Keratinocyte (primary cell): Measurements from ENCODE around the gene ABR. TPM values are rescaled to one million over a fixed set of nuclear protein-coding genes. Genes with fewer than 3 reads are reported as not detected.

Experiments used
- DNase-seq: peaks from one replicate; pipeline ENCODE4 v3.0.0-alpha.2; 2011; ENCODE audit warnings: low read depth, missing footprints, low spot score
- FAIRE-seq: peaks from 2 replicates; lab custom pipeline; 2011; peaks lifted over from hg19 to GRCh38; lab: Jason Lieb, UNC
- H2AFZ ChIP-seq: 2 replicates; pipeline ENCODE4 v1.6.0; 2012; ENCODE audit warnings: low read length, control low read depth, inconsistent platforms; ENCODE audit not compliant: control insufficient read depth
- H3K27ac ChIP-seq: 2 replicates; pipeline ENCODE4 v1.5.1; 2011; ENCODE audit warnings: low read length; ENCODE audit not compliant: control insufficient read depth, insufficient read depth
- H3K27me3 ChIP-seq: 3 replicates; pipeline ENCODE4 v1.6.0; 2011; ENCODE audit warnings: low read length; ENCODE audit not compliant: control insufficient read depth, insufficient read depth; ENCODE audit errors: extremely low read depth
- H3K36me3 ChIP-seq, 2 experiments: 2 replicates in 1 of 2; 3 replicates in 1 of 2; pipeline ENCODE4 v1.5.1; 2011; ENCODE audit warnings: low read length in 2 of 2, mild to moderate bottlenecking in 1 of 2; ENCODE audit not compliant: control insufficient read depth in 2 of 2, insufficient read depth in 2 of 2; ENCODE audit errors: extremely low read depth in 1 of 2
- H3K4me1 ChIP-seq: 3 replicates; pipeline ENCODE4 v1.5.1; 2011; ENCODE audit warnings: low read length; ENCODE audit not compliant: control insufficient read depth, insufficient read depth; ENCODE audit errors: extremely low read depth
- H3K4me2 ChIP-seq: 3 replicates; pipeline ENCODE4 v1.6.0; 2011; ENCODE audit warnings: low read depth, low read length; ENCODE audit not compliant: control insufficient read depth, insufficient read depth; ENCODE audit errors: extremely low read depth
- H3K4me3 ChIP-seq, 3 experiments: fragments of 200-600 bp in 1 of 3; sonication (generic) in 1 of 3; 2 replicates in 2 of 3; 3 replicates in 1 of 3; pipeline ENCODE4 v1.5.1; 2011 to 2016; ENCODE audit warnings: low read length in 3 of 3, mild to moderate bottlenecking in 3 of 3, control low read depth in 2 of 3, inconsistent platforms in 1 of 3, low read depth in 1 of 3, mixed read lengths in 1 of 3, mixed run types in 1 of 3, moderate library complexity in 1 of 3; ENCODE audit not compliant: control insufficient read depth in 2 of 3, insufficient read depth in 2 of 3; ENCODE audit errors: extremely low read depth in 1 of 3
- H3K79me2 ChIP-seq: 2 replicates; pipeline ENCODE4 v1.6.0; 2012; ENCODE audit warnings: low read length; ENCODE audit not compliant: control insufficient read depth, insufficient read depth
- H3K9ac ChIP-seq: 3 replicates; pipeline ENCODE4 v1.6.0; 2011; ENCODE audit warnings: low read length; ENCODE audit not compliant: control insufficient read depth, insufficient read depth; ENCODE audit errors: extremely low read depth
- H3K9me1 ChIP-seq: 3 replicates; pipeline ENCODE4 v1.6.0; 2011; ENCODE audit warnings: low read length; ENCODE audit not compliant: control insufficient read depth, insufficient read depth; ENCODE audit errors: extremely low read depth
- H3K9me3 ChIP-seq: 2 replicates; pipeline ENCODE4 v1.5.1; 2012; ENCODE audit warnings: low read depth, low read length; ENCODE audit not compliant: control insufficient read depth
- H4K20me1 ChIP-seq: 3 replicates; pipeline ENCODE4 v1.6.0; 2011; ENCODE audit warnings: low read length; ENCODE audit not compliant: control insufficient read depth, insufficient read depth; ENCODE audit errors: extremely low read depth
- EZH2 ChIP-seq: IDR thresholded peaks from one replicate; pipeline ENCODE4 v1.6.1; 2012; ENCODE audit warnings: inconsistent platforms, mild to moderate bottlenecking, low read length, moderate library complexity
- dilution Hi-C: fragments of 300-500 bp; cut with MboI; formaldehyde crosslinking; loops from one replicate; pipeline ENCODE4 v1.7.0; 2020; ENCODE audit warnings: low sequenced_read_pairs; ENCODE audit not compliant: extremely low pct_ligation_motif_present
- polyA plus RNA-seq, 5 experiments: library from polyadenylated mRNA; depleted of rRNA in 3 of 5; stranded (reverse) in 3 of 5; stranded (forward) in 1 of 5; unstranded in 1 of 5; fragments of >200 nt; gene quantifications; 1 replicate in 1 of 5; 2 replicates in 3 of 5; 3 replicates in 1 of 5; pipeline versions ENCODE4 v1.2.1 to v1.2.3, GENCODE V29; 2011 to 2012; ENCODE audit warnings: missing spikeins in 2 of 5, low read depth in 1 of 5, low replicate concordance in 1 of 5
- TF ChIP-seq, protein P1 (sequence below), 3 experiments: IDR thresholded peaks in 1 of 3; conservative IDR thresholded peaks in 1 of 3; optimal IDR thresholded peaks in 1 of 3; 2 replicates in 2 of 3; 3 replicates in 1 of 3; pipeline versions ENCODE3 to v1.5.1; 2011; ENCODE audit warnings: low read length in 3 of 3, mild to moderate bottlenecking in 3 of 3, moderate library complexity in 2 of 3, control low read depth in 1 of 3, inconsistent platforms in 1 of 3; ENCODE audit not compliant: insufficient read depth in 2 of 3; ENCODE audit errors: extremely low read depth in 1 of 3

Gene ABR
- polyA plus RNA-seq, 1 donor (not counting 4 experiments of a cell fraction or from before 2014, with no cell fraction given), result 17.3 TPM

DNA sequence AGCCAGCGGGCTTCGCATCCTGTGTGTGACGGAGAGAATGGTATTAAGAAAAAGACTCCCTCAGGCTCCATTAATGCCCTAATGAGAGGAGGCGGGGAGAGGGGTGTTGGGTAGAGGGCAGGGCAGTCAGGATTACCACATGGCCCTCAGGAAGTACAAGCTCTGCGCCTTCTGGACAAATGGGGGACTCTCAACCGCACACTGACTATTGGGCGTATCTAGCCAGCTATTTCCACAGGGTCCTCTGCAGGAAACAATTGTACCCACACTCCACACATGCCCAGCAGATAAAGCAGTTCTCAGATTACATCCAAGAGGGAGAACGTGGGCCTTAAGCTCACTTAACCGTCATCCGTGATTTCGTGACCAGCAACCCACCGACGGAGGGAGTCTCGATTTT is 214.9 kb downstream of the ABR start:
- Histone ChIP-seq H3K27me3 (no peaks in the 10 kb centered on the region), H3K4me2 (no peak overlapping the region), H3K9me1 (peaks cover 6% of the 10 kb centered on the region), H3K79me2 (peaks cover 97% of the 10 kb centered on the region), H3K9ac (no peak overlapping the region), H3K4me3 (no peak overlapping the region), H3K9me3 (no peaks in the 10 kb centered on the region), H3K4me1 (peaks cover 2% of the 10 kb centered on the region), H2AFZ (no peak overlapping the region), H3K36me3 (peaks cover 10 to 14% of the 10 kb centered on the region in 2 experiments), H4K20me1 (peaks cover 13% of the 10 kb centered on the region), H3K27ac (no peak overlapping the region)
- TF ChIP-seq, protein P1, sequence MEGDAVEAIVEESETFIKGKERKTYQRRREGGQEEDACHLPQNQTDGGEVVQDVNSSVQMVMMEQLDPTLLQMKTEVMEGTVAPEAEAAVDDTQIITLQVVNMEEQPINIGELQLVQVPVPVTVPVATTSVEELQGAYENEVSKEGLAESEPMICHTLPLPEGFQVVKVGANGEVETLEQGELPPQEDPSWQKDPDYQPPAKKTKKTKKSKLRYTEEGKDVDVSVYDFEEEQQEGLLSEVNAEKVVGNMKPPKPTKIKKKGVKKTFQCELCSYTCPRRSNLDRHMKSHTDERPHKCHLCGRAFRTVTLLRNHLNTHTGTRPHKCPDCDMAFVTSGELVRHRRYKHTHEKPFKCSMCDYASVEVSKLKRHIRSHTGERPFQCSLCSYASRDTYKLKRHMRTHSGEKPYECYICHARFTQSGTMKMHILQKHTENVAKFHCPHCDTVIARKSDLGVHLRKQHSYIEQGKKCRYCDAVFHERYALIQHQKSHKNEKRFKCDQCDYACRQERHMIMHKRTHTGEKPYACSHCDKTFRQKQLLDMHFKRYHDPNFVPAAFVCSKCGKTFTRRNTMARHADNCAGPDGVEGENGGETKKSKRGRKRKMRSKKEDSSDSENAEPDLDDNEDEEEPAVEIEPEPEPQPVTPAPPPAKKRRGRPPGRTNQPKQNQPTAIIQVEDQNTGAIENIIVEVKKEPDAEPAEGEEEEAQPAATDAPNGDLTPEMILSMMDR (optimal IDR thresholded peaks at IDR 0.05 in 1 of 3, IDR thresholded peaks at IDR 0.05 in 1 of 3, conservative IDR thresholded peaks at IDR 0.05 in 1 of 3; ENCODE audit: extremely low read depth in 1 of 3, insufficient read depth in 2 of 3, low read length in 3 of 3), result no peak
- no peak for TF ChIP-seq EZH2
- dilution Hi-C loops, result no loop called here
- DNase-seq, result no peak
- FAIRE-seq, result no peak

DNA sequence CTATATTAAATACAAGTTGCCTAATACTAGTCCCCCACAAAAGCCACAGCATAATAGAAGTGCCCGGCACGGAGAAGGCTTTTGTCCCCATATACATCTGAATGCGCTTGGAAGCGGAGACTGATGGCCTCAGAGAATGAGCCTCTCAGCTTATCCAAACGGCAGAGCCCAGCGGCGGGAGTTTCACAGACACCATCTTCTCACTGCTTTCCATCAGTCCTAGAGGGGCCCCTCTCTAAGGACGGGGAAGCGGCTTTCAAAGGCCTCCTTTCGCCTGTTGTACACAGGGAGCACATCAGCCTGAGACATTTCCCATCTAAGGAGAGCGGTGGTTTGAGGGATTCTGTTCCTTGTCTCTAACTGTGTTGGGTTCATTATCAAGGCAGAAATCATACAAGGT is 217.1 kb downstream of the ABR start:
- no peak for FAIRE-seq
- Histone ChIP-seq H3K4me1 (peaks cover 2% of the 10 kb centered on the region), H3K27me3 (no peaks in the 10 kb centered on the region), H3K4me3 (no peak overlapping the region), H4K20me1 (peaks cover 16% of the 10 kb centered on the region), H3K9ac (no peak overlapping the region), H3K9me3 (no peaks in the 10 kb centered on the region), H3K9me1 (peaks cover 7% of the 10 kb centered on the region), H3K4me2 (no peak overlapping the region), H3K36me3 (peaks cover 6 to 14% of the 10 kb centered on the region in 2 experiments), H3K79me2 (peaks cover 94% of the 10 kb centered on the region), H2AFZ (no peak overlapping the region), H3K27ac (no peak overlapping the region)
- dilution Hi-C loops, result no loop called here
- no peak for TF ChIP-seq EZH2
- TF ChIP-seq, protein P1 (optimal IDR thresholded peaks at IDR 0.05 in 1 of 3, IDR thresholded peaks at IDR 0.05 in 1 of 3, conservative IDR thresholded peaks at IDR 0.05 in 1 of 3; ENCODE audit: extremely low read depth in 1 of 3, insufficient read depth in 2 of 3, low read length in 3 of 3), result no peak
- DNase-seq, result no peak
